Left renal cortex interstitium (tissue), 4 donors: ENCODE measurements around the gene KRTAP10-10. TPM values are rescaled to one million over a fixed set of nuclear protein-coding genes. Genes with fewer than 3 reads are reported as not detected.
"Not testable (repeated sequence)": the region's sequence is repeated elsewhere in the genome, so short reads cannot be mapped to it uniquely, and the experiment has no call there.

ENCODE experiments used
- DNase-seq, 4 donors: peaks; one replicate each; pipeline ENCODE4 v3.0.0-alpha.2; 2013; ENCODE audit warnings: low read depth in 4 of 4, low spot score in 2 of 4, missing footprints in 1 of 4
- polyA plus RNA-seq, 4 donors: library from polyadenylated mRNA; unstranded; fragments of 120-200 nt; gene quantifications; one replicate each; pipeline ENCODE4 v1.2.1, GENCODE V29; 2013; ENCODE audit not compliant: insufficient read length in 4 of 4

Gene KRTAP10-10
- not detected for polyA plus RNA-seq

- no peak for DNase-seq
These were observed at the start of gene KRTAP10-10 for GRCh38 chr21:44637018-44637850. Gene KRTAP10-10, plus strand, starts transcription at chr21:44637356. Its CDS starts 62 bp downstream, at chr21:44637418.

GRCh38 chr21:44589094-44589493 is 48.1 kb upstream of the KRTAP10-10 start:
- no peak for DNase-seq

GRCh38 chr21:44589586-44590305 is 47.4 kb upstream of the KRTAP10-10 start:
- DNase-seq = no peak

DNA sequence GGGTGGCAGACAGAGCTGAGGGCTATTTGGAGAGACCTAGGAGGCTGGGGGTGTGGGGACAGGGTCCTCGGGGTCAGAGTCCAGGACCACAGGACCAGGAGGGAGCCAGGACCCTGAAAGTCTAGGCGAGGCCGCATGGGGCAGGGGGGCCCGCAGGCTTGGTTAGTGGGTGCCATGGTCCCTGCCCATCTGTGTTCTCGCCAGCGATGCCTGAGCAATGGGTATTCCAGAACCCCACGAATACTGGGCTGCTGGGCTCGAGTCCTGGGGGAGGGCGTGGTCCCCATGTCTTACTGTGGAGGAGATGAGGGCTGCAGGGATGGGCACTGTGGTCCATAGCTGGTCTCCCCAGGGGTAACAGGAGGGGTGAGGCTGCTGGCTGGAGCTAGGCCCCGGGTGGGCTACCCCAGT is 46.8 kb upstream of the KRTAP10-10 start:
- no peak for DNase-seq

DNA sequence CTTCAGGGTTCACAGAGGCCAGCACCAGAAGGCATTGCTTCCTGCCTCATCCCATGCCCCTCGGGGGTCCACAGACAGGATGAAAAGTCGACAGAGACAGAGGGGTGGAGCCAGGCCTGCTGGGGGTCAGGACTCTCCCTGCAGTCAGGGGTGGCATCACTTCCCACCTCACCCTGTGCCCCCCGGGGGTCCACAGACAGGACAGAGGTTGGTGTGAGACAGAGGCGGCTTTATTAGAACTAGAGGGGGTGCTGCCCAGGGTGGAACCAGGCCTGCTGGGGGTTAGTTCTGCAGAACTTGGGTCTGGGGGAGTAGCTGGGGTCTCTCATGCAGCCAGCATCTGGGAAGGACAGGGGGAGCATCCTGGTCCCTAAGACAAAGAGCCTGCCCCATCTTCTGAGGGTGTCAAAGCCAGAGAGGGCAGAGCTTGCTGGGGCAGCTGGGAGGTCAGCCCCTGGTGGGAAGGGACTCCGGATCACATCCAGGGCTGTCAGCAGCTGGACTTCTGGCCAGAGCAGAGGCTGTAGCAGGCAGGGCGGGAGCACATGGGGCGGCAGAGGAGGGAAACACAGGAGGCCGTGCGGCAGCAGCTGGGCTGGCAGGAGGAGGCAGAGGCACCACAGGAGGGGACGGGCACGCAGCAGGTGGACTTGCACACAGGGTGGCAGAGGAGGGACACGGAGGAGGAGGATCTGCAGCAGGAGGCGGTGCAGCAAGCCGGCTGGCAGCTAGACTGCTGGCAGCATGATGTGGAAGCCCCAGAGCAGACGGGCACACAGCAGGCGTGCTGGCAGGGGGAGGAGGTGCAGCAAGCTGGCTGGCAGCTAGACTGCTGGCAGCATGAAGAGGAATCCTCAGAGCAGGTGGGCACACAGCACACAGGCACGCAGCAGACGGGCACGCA is 46.0 kb upstream of the KRTAP10-10 start:
- DNase-seq = not testable (repeated sequence)

DNA sequence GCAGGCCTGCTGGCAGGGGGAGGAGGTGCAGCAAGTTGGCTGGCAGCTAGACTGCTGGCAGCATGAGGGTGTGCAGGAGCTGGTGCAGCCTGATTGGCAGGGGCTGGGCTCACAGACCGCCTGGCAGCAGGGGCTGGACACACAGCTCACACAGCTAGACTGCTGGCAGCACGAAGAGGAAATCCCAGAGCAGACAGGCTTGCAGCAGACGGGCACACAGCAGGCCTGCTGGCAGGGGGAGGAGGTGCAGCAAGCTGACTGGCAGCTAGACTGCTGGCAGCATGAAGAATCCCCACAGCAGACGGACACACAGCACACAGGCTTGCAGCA is 45.4 kb upstream of the KRTAP10-10 start:
- DNase-seq = not testable (repeated sequence)

DNA sequence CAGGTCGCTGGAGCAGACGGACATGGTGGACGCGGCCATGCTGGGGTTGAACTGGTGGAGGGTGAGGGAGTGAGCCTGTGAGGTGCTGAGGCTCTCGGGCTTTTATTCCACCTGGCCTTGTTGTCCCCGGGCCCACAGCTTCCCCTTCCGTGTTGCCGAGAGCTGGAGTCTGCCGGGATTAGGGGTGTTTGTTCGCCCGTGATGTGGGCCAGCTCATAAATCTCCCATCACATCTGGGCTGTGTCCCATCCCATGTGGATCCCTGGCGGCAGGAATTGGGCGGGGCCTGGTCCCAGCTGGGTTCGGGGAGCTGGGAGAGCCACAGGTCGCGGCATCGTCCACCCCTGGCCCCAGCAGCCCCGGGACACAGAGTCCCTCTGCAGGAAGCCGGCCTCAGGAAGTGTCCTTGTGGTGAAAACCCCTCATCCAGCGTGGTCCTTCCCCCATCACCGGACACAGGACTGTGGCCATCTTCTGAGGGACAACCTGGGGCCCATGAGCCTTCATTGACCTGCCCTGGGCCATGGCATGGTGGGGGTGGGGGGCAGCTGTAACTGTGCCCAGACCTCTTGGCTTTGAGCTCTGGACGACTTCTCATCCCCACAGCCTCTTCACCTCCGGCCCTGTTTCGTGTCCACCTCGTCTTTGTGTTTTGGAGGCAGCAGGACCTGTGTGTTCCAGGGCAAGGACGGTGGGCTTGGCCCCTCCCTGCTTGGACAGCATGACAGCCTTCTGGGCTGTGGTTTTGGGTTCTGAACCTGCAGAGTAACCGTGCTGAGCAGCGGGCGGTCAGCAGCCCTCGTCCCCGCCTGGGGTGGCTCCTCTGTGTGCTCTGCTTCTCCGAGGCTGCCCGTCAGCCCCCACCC is 44.5 kb upstream of the KRTAP10-10 start, which contains the start of gene KRTAP10-6:
Gene KRTAP10-6, minus strand, starts transcription at position 60 of the 866 bp plus-strand sequence. Its CDS starts 21 bp downstream, at position 39.
- no peak for DNase-seq

GRCh38 chr21:44593598-44594405 is 43.4 kb upstream of the KRTAP10-10 start:
- peak in 1 of 4 donors; percentile 15 for DNase-seq

DNA sequence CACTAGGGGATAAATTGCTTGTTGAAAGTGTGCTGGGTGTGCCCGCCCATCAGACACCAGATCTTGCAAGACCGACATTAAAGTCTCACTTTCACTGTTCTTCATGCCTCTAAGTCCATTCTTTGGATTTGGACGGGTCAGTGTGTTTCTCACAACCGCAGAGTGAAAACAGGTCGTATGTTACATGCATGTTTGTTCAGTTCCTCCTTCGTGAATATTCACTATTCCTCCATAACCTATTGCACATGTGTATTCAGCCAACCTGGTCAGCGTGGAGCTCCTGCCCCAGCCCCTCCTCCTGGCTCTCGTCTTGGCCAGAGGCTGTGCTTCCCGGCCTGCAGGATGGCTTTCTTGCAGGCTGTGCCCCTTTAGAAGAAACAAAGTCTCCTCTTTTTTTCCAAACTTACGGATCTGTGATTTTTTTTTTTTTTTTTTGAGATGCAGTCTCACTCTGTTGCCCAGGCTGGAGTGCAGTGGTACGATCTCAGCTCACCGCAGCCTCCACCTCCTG is 42.7 kb upstream of the KRTAP10-10 start:
- DNase-seq = no peak

DNA sequence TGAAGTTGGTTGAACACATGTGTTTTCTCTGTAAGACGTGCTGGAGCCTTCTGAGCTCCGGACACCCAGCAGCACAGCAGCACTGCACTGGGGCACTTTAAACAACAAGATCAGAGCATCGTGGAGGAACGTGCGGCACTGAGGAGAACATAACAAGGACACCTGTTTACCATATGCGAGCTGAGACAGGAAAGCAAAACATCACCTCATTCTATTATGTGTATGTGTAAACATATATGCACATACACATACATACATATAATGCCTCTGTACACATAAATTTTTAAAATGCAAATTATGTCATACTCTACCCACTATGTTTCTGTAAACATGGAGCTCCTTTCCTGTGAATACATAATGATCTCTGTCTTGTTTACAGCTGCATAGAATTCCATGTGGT is 41.6 kb upstream of the KRTAP10-10 start:
- no peak for DNase-seq

DNA sequence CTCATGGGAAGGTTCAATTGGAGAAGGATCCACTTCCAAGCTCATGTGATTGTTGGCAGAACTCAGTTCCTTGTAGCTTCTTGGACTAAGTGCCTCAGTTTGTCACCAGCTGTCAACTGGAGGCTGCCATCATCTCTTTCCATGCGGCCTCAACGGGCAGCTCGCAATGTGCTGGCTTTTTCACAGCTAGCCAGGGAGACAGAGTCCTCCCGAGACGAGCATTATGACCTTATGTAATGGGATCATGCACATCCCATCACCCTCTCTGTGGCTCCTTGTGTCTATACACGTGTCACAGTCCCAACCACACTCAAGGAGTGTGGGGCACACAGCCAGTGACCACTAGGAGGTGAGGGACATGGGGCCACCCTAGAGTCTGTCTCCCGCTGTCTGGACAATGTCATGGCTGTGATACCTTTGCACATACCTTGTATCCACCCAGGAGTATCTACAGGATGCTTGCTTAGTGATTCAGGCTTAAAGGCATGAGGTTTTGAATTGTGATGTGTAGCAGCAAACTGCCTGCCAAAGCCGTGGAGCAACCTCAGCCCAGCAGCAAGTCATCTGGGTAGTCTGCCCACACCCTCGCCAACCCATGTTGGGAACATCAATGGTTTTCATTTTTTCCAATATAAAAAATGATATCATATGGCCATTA is 41.0 kb upstream of the KRTAP10-10 start:
- DNase-seq = no peak

- DNase-seq = no peak
These were observed 39.1 kb upstream of the KRTAP10-10 start for GRCh38 chr21:44598061-44598460.

GRCh38 chr21:44599264-44600029 is 37.7 kb upstream of the KRTAP10-10 start:
- DNase-seq = no peak

DNA sequence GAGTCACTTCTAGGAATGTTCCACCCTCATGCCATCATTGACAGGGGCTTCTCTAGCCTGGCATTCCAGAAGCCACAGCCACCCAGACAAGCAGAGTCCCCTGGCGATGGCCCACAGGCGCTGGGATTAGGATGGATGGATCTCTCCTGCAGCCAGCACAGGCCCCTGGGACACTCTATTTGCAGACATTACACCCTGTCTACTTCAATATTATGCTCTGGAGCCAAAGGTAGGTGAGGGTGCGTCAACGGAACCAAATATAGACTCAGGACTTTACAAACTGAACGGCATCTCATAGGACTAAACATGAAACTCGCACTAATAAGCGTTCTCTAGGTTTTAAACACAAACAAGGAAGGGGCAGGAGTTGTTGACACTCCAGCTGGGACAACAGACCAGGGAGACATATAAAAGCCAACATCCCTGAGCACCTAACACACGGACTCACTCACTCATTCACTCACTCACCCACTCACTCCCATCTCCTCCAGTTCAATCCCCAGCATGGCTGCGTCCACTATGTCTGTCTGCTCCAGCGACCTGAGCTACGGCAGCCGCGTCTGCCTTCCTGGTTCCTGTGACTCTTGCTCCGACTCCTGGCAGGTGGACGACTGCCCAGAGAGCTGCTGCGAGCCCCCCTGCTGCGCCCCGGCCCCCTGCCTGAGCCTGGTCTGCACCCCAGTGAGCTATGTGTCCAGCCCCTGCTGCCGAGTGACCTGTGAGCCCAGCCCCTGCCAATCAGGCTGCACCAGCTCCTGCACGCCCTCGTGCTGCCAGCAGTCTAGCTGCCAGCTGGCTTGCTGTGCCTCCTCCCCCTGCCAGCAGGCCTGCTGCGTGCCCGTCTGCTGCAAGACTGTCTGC is 36.8 kb upstream of the KRTAP10-10 start, which contains the start of gene KRTAP10-7:
Gene KRTAP10-7, plus strand, starts transcription at position 480 of the 861 bp plus-strand sequence. Its CDS starts 25 bp downstream, at position 505.
- DNase-seq = not testable (repeated sequence)

DNA sequence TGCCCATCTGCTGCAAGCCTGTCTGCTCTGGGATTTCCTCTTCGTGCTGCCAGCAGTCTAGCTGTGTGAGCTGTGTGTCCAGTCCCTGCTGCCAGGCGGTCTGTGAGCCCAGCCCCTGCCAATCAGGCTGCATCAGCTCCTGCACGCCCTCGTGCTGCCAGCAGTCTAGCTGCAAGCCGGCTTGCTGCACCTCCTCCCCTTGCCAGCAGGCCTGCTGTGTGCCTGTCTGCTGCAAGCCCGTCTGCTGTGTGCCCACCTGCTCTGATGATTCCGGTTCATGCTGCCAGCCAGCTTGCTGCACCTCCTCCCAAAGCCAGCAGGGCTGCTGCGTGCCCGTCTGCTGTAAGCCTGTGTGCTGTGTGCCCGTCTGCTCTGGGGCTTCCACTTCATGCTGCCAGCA is 36.1 kb upstream of the KRTAP10-10 start:
- DNase-seq = not testable (repeated sequence)
